GM19395 (cell line): ENCODE results near the gene ULK4.

ENCODE experiments used
- ATAC-seq: cut with Tn5 transposase; IDR thresholded peaks from one replicate; pipeline ENCODE4 v1.9.1; 2021; ENCODE audit warnings: mild to moderate bottlenecking, moderate library complexity; ENCODE audit not compliant: unreplicated experiment

ULK4 gene

GRCh38 chr3:41327718-41328117 lies 634.2 kb downstream of the ULK4 start:
- no peak for ATAC-seq

- ATAC-seq, result no peak
These were observed 637.8 kb downstream of the ULK4 start for GRCh38 chr3:41324156-41324475.

DNA sequence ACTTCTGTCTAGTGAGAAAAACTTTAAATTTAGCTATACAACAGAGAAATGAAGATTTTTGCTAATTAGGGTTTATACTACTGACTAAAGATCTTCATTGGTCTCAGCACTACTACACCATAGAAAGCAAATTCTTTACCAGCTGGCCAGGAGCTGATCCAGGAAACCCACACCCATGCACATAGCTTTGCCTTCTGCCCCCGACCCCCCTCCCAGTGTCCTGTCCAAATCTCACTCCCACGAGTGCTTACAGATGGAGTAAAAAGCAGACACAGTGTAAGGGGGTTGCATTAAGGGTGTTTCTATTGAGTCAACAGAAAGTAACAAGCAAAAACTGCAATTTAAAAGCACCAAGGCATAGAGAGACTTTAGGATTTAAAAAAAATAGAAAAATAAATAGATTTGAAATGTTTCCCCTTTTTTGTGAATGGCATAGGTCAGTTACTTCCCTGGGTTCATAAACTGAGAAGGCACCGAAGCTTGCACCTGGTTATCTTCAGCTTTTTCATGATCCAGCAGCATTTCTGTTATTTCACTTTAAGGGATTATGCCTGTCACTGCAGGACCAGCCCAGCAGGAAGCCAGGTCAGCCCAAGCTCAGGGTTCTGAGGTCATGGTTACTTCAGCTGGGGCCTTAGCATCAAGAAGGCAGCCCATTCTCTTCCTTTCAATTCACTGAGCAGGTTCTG lies 638.3 kb downstream of the ULK4 start:
- ATAC-seq, result no peak

DNA sequence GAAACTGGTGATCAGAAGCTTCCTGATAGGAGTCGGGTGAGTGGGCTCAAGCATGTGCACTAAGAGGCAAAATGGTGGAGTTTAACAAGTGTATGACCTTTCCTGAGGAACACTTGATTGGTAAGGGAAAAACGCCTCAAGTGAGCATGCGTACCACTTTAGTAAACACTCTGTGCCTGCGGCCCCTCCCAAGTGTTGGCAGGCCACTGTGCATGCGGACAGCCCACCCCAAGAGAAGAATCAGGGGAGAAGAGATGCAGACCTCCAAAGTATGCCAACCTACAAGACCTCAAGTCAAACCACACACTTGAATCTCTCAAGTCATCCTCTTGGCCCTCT lies 640.3 kb downstream of the ULK4 start:
- no peak for ATAC-seq

DNA sequence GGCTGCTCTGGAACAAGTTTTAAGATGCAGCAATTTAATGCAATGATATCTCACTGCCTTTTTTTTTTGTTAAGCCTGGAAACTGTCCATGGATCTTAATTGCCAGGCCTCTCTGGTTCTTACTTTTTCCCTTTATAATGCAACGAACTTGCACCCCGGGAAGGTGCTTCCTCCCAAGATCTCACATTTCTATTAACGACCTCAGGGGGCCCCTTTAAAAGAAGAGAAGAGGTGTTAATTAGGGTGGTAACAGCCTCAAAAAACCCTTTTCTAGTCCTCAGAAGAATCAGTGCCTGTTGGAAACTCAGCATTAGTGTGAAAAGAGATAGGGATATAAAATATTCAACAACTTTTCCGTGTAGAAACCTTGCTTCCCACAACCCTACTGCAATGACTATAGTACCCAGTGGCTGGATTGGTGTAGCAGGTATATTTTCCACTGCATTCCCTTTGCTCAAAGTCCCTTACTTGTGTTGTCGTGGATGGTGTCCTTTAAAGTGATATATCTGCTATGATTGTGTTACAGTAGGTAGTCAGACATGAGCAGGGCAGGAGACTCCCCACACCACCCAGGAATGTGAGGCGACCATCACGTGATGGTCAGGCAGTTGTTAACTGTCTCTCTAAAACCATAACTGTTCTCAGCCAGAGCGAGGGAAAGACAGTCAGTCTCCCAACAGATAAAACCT lies 640.8 kb downstream of the ULK4 start:
- no peak for ATAC-seq

DNA sequence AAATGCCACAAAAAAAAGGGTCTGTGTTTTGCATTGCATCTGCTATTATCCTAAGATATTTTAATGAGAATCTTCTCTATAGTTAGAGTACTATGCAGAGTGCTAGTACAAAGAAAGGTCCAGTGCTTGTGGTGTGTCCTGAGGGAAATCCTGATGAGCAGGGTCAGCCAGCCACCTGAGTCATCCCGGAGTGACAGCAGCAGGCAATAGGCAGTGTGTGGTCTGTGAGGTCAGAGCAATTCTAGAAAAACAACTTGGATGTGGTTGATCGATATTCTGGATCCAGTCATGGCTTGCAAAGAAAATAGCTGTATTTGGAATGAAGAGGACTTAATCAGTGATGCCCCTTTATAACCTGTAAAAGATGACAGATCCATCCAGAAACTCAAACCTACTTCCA lies 643.4 kb downstream of the ULK4 start:
- ATAC-seq, result no peak

DNA sequence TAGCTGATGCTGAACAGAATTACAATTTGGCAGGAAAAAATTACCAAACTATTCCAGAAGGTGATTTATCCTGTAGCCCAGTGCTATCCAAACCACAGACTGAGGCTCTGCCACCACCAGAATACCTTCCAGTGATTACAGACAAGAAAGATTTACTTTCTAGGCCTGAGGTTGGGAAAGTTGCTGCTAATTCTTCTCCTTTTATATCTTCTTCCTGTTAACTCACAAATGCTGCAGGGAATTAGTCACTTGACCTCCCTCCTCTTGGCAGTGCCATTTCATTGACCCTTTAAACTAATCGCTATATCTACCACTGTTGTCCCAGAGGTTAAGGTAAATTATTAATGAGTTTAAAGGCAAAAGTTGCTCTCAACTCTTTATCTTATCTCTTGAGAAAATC lies 644.2 kb downstream of the ULK4 start:
- no peak for ATAC-seq

DNA sequence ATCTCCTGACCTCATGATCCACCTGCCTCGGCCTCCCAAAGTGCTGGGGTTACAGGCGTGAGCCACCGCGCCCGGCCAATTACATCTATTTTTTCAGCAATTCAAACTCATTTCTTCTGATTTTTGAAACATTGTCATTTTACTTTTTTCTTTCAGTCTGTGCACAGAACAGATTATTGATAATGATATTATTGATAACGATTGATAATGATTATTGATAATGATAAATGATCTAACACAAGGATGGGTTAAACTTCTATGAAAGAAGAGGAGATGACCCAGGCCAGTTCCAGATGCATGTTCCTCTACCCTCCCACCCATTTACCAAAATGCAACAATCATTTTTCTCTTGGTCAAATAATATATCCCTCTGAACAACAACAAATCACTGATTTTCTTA lies 644.6 kb downstream of the ULK4 start:
- ATAC-seq, result no peak

DNA sequence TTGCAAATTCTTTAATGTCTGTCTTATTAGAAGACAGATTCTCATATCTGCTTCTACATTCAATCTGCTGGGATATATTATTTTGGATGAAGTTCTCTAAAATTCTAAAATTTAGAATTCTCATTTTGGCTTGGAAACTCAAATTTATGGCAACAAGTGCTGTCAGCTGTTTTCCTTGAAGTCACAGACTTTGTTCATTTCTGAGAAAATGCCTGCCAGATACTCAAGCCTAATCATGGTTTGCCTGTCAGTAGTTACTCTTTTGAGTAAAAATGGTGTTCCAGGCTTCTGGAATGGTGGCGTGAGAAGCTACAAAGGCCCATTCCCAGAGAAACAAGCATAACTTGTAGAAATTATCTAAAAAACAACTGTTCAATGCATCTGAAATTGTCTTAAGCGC lies 646.8 kb downstream of the ULK4 start:
- no peak for ATAC-seq

- no peak for ATAC-seq
These were observed 653.8 kb downstream of the ULK4 start for GRCh38 chr3:41308119-41308518.

- no peak for ATAC-seq
These were observed 654.8 kb downstream of the ULK4 start for GRCh38 chr3:41307065-41307464.

- no peak for ATAC-seq
These were observed 657.3 kb downstream of the ULK4 start for GRCh38 chr3:41304593-41304992.

GRCh38 chr3:41302295-41302694 lies 659.6 kb downstream of the ULK4 start:
- no peak for ATAC-seq

GRCh38 chr3:41301548-41301947 lies 660.4 kb downstream of the ULK4 start:
- ATAC-seq, result no peak

DNA sequence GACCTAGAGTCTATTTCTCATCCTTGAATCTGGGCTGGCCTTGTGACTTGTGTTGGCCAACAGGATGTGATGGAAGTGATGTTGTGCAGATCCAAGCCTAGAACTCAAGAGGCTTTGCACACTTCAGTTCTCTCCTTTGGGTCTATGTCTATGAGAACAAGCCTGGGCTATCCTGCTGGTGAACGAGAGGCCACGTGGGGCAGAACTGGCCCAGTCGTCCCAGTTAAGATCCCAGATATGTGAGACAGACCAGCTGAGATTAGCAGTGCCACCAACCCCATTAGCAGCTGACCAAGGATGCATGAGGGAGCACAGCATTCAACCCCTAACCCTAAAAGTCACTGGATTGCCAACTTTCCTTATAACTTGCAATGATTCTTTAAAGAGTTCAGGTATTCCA lies 662.9 kb downstream of the ULK4 start:
- ATAC-seq, result no peak

GRCh38 chr3:41297750-41298149 lies 664.2 kb downstream of the ULK4 start:
- no peak for ATAC-seq

DNA sequence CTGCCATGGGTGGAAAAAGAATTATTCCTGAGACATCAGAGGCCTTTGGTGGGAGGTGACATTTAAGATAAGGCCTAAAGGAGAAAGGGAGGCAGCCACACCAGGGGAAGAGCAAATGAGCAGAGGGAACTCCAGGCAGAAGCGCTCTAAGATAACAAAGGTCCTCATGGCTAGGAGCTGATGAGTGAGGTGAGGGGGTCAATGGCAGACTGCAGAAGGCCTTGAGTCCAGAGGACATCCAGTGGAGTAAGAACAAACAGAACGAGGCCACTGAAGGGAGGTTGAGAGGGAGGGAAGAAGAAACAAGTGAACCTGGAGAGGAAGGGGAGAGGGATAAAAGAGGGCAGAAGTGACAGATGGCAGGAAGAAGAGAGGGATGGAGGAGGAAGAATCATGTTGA lies 665.3 kb downstream of the ULK4 start:
- ATAC-seq, result no peak

DNA sequence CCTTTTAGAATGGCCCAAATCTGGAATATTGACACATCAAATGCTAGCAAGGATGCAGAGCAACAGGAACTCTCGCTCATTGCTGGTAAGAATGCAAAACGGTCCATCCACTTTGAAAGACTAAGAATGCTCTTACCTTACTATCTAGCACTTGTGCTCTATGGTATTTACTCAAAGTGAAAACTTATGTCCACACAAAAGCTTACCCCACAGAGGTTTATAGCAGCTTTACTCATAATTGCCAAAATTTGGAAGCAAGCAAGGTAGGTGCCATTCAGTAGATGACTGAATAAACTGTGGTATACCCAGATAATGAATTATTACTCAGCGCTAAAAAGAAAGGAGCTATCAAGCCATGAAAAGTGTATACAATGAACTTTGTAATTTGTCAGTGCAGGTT lies 666.2 kb downstream of the ULK4 start:
- ATAC-seq, result no peak

GRCh38 chr3:41293169-41293681 lies 668.7 kb downstream of the ULK4 start:
- ATAC-seq, result no peak

DNA sequence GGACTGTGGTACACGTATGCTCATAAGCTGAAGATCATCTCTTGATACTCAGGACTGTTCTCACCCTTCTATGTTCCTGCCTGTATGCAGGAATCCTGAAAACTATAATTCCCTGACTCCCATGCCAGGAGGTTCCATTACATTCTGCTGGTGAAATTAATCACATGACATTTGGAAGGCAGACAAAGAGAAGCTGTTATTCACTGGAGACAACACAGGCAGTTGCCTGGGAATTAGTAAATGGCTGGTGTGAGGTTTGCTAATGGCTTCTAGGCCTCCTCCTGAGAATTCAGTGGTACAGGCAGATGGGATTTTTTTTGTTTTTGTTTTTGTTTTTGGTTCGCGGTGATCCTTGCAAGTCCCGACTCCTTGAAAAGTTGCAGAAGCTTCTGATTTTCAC lies 671.2 kb downstream of the ULK4 start:
- no peak for ATAC-seq

DNA sequence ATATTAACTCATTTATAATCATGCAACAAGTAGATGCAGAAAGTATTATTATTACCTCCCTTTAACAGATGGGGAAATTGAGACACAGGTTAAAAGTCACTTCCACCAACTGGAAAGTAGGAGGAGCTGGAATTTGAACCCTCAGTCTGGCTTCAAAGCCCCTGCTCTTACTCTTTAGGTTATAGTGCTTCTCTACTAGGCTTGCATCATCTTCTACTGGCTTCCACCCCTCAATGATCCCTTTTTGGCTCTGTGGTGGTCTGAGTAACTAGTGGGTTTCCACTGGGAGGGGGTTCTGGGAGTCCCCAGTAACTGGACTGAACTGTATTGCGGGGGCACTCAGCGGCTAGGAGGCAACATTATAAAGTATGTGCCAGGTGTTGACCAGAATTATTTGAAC lies 671.6 kb downstream of the ULK4 start:
- no peak for ATAC-seq

GRCh38 chr3:41288785-41289184 lies 673.1 kb downstream of the ULK4 start:
- ATAC-seq, result no peak

- ATAC-seq, result no peak
These were observed 675.6 kb downstream of the ULK4 start for GRCh38 chr3:41286305-41286704.
